Omental fat pad (tissue), 4 donors: Measurements from ENCODE around the gene C3orf20. TPM values are rescaled to one million over a fixed set of nuclear protein-coding genes. Genes with fewer than 3 reads are reported as not detected.

ENCODE experiments used
- ATAC-seq: fragments of 150-250 bp; one replicate; pipeline ENCODE4 v1.9.1; 2016; ENCODE audit warnings: mild to moderate bottlenecking, moderate library complexity; ENCODE audit not compliant: low FRiP score
- DNase-seq: peaks from one replicate; pipeline ENCODE4 v3.0.0-alpha.2; 2019; ENCODE audit warnings: low spot score
- total RNA-seq, 4 donors: library from RNA; depleted of rRNA; stranded (reverse); fragments of >200 nt; gene quantifications; one replicate each; pipeline ENCODE4 v1.1.0, GENCODE V29; 2016
- TF ChIP-seq, protein P1 (sequence below), 3 donors: fragments of 450-650 bp; IDR thresholded peaks; one replicate each; pipeline ENCODE4 v1.5.1; 2016 to 2017; ENCODE audit warnings: antibody characterized with exemption in 3 of 3, mild to moderate bottlenecking in 3 of 3, moderate library complexity in 2 of 3

Gene C3orf20
- total RNA-seq, 4 donors from 2014 or later: 0.12 to 0.28 TPM; not detected in 2

DNA sequence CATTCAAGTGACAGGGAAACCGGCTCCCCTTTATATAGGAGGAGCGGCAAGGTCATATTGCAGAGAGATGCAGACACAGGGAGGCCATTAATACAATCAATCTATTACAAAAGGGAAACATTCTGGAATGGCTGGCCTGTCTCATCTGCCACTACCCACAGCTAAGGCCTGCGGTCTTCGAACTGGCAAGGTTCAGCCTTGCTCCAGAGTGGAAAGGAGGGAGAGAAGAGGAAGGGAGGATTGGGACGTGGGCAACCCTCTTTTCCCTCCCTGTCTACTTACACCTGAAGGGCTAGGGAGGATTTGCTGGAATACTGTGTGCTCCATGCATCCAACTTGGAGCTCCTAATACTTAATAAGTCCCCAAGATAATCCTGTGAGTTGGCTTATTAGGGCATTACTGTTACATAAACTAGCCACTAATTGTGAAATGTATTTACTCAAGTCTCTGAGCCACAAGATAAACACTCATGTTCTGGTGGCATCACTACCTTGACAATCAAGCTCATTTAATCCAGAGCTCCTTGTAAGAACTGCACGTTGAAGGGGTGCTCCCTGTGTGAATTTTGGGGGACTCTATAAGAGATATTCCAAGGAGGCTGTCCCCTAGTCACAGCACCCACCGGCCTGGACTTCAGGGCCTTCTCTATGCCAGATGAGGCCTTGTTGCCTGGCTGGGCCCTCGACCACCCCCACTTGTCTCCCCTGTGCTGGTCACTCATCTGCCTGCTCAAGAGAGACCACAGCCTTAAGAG, 43.1 kb upstream of the C3orf20 start:
- ATAC-seq: no peak
- TF ChIP-seq, protein P1, sequence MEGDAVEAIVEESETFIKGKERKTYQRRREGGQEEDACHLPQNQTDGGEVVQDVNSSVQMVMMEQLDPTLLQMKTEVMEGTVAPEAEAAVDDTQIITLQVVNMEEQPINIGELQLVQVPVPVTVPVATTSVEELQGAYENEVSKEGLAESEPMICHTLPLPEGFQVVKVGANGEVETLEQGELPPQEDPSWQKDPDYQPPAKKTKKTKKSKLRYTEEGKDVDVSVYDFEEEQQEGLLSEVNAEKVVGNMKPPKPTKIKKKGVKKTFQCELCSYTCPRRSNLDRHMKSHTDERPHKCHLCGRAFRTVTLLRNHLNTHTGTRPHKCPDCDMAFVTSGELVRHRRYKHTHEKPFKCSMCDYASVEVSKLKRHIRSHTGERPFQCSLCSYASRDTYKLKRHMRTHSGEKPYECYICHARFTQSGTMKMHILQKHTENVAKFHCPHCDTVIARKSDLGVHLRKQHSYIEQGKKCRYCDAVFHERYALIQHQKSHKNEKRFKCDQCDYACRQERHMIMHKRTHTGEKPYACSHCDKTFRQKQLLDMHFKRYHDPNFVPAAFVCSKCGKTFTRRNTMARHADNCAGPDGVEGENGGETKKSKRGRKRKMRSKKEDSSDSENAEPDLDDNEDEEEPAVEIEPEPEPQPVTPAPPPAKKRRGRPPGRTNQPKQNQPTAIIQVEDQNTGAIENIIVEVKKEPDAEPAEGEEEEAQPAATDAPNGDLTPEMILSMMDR (IDR thresholded peaks at IDR 0.05): no peak
- DNase-seq: no peak

DNA sequence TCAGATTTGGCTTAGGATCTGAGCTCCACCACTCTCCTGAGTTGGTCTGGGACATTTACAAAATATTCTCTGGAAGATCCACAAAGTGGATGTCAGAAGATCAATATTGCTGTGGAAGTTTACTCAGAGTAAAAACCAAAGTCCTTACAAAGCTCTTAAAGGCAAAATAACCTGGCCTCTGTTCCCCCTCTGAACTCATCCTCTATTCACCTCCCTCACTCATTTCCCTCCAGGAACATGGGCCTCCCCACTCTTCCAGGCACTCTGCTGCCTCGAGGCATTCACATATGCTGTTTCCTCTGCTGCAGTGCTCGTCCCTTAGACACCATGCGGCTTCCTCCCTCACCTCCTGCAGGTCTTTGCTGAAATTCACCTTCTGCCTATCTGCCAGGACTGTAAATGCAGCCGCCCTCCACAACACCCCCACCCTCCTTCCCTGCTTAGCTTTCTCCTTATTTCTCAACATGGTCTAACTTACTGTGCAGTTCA, 42.5 kb upstream of the C3orf20 start:
- DNase-seq (no peak), ATAC-seq (no peak)
- TF ChIP-seq, protein P1 (IDR thresholded peaks at IDR 0.05): no peak

DNA sequence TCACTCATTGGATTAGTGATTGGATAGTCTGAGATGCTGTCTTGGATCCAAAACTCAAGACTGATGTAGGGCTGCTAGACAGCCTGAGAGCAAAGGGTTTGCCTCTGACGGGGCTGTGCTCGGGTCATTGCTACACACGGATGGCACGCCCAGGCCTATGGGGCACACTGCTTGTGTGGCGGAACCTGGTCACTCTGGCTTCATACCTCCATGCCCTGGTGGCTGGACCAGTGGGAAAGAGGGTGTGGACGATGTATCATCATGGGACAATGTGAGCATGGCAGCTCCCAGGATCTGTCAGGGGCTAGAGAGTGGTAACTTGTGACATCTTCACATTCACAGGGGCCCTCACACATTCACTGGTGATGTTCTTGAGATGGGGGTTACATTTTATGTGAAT, 41.5 kb upstream of the C3orf20 start:
- TF ChIP-seq, protein P1 (IDR thresholded peaks at IDR 0.05): no peak
- ATAC-seq (peak; percentile 25), DNase-seq (no peak)

DNA sequence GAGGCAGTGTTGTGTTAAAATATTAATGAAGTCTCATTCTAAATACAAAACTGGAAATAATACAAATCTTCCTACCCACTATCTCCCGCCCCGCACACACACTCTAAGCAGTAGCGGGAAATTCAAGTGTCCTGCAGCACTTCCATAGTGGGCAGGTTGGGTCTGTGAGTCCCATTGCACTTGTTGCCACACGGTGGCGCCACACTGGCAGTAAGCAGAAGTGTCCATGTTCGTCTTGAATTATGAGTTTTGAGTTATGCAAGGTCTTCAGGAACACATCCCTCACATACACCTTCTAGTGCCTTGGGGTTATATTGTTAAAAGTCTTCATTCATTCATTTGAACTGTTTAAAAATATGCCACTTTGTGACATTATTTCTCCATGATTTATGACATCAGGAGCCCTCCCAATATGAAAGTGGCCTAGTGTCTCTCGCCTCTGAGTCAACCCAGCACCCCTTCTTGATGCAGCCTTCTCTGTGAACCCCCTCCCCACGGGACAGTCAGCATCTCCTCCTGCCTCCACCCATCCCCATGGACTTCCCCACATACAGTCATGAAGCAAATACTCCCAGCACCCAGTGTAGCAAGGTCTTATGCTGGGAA, 41.0 kb upstream of the C3orf20 start:
- DNase-seq (peak; percentile 35), ATAC-seq (peak; percentile 38)
- TF ChIP-seq, protein P1 (IDR thresholded peaks at IDR 0.05): peak in 1 of 3 donors; percentile 10

DNA sequence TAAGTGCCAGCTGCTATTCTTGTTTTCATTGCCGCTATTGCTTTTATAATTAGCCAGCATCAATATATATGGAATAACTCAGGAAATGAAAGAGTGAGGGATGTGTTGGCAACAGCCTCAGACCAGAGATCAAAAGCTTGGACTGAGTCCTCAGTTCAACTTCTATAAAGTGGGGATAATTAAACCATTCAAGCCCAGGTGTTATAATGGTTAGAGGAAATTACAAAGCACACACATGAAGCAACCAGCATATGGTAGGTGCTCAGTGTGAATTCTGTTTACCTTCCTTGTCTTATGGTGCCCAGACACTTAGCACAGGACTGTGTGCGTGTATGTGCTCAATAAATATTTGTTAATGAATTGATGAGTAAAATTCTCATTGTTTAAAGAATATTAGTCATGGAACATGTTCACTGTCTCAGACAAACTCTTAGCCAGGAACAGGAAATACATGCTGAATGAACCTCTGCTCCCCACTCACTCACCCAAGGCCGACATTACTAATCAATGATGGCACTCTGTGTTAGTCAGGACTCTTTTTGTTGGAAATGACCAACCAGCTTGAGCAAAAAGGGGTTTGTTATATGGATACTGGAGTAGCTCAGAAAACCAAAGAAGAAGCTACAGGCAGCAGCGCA, 40.1 kb upstream of the C3orf20 start:
- ATAC-seq: no peak
- no peak for DNase-seq
- TF ChIP-seq, protein P1 (IDR thresholded peaks at IDR 0.05): no peak

DNA sequence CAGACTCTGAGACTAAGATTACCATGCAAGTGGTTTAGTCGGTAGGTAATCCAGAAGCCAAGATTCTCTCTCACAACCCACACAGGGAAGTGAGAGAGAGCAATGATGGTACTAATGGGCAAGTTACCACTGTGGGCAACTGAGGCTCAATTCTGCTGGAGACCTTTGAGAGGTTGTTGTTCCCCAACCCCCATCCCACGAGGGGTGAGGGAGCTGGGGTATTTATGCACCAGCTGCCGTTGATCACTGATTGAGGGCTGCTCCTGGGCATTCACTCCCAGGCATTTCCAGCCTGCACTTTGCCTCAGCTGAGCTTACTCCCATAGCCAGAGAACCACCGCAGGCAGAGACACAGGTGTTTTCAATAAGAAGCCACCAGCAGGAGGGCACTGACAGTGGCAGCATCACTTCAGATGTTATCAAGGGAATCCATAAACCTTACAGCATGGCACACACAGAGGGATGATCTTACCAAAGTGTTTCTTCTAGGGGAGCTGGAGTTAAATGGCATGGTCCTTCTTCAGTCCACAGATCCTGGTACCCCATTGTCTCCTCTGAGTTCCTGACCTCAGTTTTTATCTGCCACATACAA, 38.3 kb upstream of the C3orf20 start:
- no peak for ATAC-seq

More for the DNA sequence above, 38.3 kb upstream of the C3orf20 start:
- TF ChIP-seq, protein P1 (IDR thresholded peaks at IDR 0.05): no peak
- DNase-seq: no peak
